ENCODE results near the gene LRRC10B.

The LRRC10B gene

GRCh38 chr11:61540528-61540927 lies 32.0 kb downstream of the LRRC10B start:
- DNase-seq: no peak
- in situ Hi-C loops (cut with MboI; ENCODE audit: low pct_unique_long_range_greater_than_20kb, low sequenced_read_pairs): no loop called here

GRCh38 chr11:61541598-61541997 lies 33.0 kb downstream of the LRRC10B start:
- in situ Hi-C loops (cut with MboI; ENCODE audit: low pct_unique_long_range_greater_than_20kb, low sequenced_read_pairs): no loop called here
- peak; percentile 55 for DNase-seq

DNA sequence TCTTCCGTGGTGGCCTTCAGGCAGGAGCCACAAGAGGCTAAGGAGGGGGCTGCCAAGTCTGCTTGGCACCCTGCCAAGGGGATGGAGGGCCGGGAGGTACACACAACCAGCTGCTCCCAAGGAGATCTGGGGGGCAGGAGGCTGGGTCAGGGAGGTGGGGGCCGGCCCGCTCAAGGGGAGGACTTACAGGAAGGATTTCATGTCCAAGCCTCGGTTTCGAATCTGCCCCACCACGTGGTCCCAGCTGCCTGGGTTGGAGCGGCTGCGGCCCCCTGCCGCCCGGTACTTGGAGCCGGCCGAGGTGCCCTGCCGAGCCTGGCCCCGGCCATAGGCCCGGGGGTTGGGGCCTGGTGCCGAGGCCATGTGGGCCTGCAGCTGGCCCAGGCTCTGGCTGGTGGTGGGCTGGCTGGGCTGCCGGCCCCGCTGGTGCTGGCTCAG lies 33.5 kb downstream of the LRRC10B start:
- no peak for DNase-seq
- in situ Hi-C loops (cut with MboI; ENCODE audit: low pct_unique_long_range_greater_than_20kb, low sequenced_read_pairs): no loop called here

DNA sequence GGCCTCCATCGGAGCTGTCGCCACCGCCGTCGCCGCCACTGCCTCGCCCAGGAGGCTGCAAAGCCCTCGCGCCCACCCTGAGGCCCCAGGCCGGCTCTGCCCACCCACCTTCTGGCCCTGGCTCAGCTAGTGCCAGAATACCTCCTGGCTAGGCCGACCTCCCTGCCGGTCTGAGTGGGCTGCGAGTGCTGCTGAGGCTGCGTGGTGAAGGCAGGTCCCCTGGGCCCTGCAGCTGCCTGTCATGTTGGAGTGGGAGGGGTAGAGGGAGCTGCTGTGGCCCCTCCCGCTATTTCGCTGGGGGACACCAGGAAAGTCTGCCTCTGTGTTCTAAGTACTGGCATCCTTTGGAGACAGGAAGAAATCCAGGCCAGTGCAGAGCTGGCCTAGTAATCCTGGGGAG lies 34.2 kb downstream of the LRRC10B start:
- no peak for DNase-seq

DNA sequence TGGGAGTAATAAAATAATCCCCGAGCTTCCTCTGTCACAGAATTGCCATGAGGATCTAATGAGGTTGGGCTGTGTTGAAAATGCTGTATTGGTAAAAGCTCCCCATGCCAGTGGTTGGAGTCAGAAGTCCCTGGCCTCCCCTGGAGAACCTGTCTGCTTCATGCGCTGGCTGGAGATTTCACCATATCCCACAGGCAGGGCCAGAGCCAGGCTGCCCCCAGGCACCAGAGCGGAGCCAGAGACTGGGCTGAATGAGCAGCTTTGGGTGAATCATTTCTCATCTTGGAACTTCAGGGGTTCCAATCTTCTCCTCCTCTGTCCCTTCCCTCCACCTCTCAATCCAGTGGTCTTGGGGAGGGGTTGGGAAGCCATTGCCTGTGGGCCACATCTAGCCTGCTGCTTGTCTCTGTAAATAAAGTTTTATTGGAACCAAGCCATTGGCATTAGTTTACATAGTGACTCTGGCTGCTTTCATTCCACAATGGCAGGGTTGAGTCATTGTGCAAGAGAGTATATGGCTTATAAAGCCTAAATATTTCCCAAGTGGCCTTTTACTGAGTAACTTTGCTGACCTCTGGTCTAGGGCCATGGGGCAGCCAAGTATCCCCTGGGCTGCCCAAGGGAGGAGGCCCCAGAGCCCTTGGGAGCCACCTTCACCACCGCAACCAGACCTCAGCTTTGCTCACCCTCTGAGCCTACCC lies 35.2 kb downstream of the LRRC10B start:
- in situ Hi-C loops (cut with MboI; ENCODE audit: low pct_unique_long_range_greater_than_20kb, low sequenced_read_pairs): no loop called here
- DNase-seq: no peak

More for the DNA sequence above, 34.2 kb downstream of the LRRC10B start:
- in situ Hi-C loops (cut with MboI; ENCODE audit: low pct_unique_long_range_greater_than_20kb, low sequenced_read_pairs): no loop called here

DNA sequence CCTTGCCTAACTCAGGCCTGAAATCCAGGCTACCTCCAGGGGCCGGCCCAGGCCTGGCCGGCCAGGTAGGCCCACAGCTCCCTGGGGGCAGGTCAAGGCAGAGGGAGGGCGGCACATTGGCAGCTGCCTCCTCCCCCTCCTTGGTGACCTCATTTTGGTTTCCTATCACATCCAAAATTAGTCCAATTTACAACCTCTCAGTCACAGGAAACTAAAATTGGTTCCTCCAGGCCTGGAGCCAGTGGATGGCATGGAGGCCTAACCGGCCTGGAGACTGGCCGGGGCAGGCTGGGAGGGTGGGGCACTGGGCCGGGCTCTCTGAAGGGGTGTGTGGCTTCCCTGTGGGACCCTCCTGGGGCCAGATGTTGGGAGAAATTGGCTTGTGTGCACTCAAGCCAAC lies 35.9 kb downstream of the LRRC10B start:
- in situ Hi-C loops (cut with MboI; ENCODE audit: low pct_unique_long_range_greater_than_20kb, low sequenced_read_pairs): no loop called here
- DNase-seq: no peak

GRCh38 chr11:61545341-61545740 lies 36.8 kb downstream of the LRRC10B start:
- no peak for DNase-seq
- in situ Hi-C loops (cut with MboI; ENCODE audit: low pct_unique_long_range_greater_than_20kb, low sequenced_read_pairs): no loop called here

- DNase-seq: no peak
Observed at GRCh38 chr11:61545921-61546320, 37.4 kb downstream of the LRRC10B start.

DNA sequence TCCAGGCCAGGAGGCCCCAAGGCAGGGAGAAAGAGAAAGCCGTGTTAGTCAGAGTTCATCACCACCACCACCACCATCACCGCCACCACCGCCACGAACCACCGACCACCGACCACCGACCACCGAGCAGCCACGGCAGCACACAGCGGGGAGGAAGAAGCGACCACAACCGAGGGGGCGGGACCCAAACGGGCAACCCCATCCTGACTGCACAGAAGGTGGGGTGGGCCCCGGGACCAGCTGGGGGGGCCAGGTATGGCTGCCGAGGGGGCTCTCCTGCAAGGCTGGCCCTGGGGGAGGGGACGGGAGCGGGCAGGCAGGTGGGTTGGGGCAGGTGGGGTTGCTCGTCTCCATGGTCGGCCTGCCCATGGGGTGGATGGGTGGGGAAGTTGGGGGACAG lies 38.1 kb downstream of the LRRC10B start:
- DNase-seq: no peak
- in situ Hi-C loops (cut with MboI; ENCODE audit: low pct_unique_long_range_greater_than_20kb, low sequenced_read_pairs): no loop called here

More at GRCh38 chr11:61545921-61546320, 37.4 kb downstream of the LRRC10B start:
- in situ Hi-C loops (cut with MboI; ENCODE audit: low pct_unique_long_range_greater_than_20kb, low sequenced_read_pairs): no loop called here

GRCh38 chr11:61547246-61547645 lies 38.7 kb downstream of the LRRC10B start:
- in situ Hi-C loops (cut with MboI; ENCODE audit: low pct_unique_long_range_greater_than_20kb, low sequenced_read_pairs): no loop called here
- DNase-seq: no peak

- in situ Hi-C loops (cut with MboI; ENCODE audit: low pct_unique_long_range_greater_than_20kb, low sequenced_read_pairs): no loop called here
- DNase-seq: no peak
Observed at GRCh38 chr11:61549177-61549576, 40.6 kb downstream of the LRRC10B start.

- in situ Hi-C loops (cut with MboI; ENCODE audit: low pct_unique_long_range_greater_than_20kb, low sequenced_read_pairs): no loop called here
- no peak for DNase-seq
Observed at GRCh38 chr11:61549662-61550568, 41.4 kb downstream of the LRRC10B start.

- DNase-seq: no peak
- in situ Hi-C loops (cut with MboI; ENCODE audit: low pct_unique_long_range_greater_than_20kb, low sequenced_read_pairs): no loop called here
Observed at GRCh38 chr11:61550665-61551227, 42.2 kb downstream of the LRRC10B start.

DNA sequence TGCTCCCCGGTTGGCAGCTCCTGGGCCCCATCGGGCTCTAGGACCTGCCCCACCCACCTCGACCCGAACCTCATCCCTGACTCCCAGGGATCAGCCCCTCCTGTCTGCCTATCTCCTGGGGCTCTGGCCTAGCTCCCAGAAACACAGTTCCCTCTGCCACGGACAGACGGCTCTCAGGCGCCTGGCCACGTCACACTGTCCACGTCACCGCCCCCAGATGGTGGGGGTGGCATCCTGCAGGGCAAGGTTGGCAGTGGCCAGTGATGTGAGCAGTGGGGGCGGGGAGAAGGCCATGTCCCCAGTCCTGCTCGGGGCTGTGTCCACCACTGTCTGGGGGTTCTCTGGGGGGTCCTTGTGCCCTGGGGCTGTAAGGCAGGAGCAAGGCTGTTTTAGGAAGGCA lies 43.1 kb downstream of the LRRC10B start:
- in situ Hi-C loops (cut with MboI; ENCODE audit: low pct_unique_long_range_greater_than_20kb, low sequenced_read_pairs): no loop called here
- DNase-seq: no peak

DNA sequence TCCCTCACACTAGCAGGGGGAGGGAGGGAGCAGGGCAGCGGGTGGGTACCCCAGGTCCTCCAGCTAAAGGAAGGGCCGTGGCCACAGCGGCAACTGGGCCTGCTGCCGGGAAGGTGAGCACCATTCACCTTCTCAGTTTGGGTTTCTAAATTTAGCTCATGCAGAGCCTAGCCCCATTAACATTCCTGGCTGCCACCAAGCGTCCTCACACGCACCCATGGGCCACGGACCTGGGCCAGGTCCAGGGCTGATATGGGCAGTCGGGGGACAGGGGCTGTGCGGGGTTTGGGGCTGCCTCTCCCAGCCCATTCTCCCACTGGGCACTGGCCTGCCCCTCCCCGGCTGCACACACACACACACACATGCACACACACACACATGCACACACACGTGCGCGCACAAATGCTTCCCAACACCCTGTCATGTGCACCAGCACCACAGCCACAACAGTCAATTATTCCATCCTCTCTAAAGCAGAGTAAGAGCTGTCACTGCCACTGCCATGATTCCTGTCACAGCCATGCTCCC lies 43.6 kb downstream of the LRRC10B start:
- in situ Hi-C loops (cut with MboI; ENCODE audit: low pct_unique_long_range_greater_than_20kb, low sequenced_read_pairs): no loop called here
- no peak for DNase-seq

DNA sequence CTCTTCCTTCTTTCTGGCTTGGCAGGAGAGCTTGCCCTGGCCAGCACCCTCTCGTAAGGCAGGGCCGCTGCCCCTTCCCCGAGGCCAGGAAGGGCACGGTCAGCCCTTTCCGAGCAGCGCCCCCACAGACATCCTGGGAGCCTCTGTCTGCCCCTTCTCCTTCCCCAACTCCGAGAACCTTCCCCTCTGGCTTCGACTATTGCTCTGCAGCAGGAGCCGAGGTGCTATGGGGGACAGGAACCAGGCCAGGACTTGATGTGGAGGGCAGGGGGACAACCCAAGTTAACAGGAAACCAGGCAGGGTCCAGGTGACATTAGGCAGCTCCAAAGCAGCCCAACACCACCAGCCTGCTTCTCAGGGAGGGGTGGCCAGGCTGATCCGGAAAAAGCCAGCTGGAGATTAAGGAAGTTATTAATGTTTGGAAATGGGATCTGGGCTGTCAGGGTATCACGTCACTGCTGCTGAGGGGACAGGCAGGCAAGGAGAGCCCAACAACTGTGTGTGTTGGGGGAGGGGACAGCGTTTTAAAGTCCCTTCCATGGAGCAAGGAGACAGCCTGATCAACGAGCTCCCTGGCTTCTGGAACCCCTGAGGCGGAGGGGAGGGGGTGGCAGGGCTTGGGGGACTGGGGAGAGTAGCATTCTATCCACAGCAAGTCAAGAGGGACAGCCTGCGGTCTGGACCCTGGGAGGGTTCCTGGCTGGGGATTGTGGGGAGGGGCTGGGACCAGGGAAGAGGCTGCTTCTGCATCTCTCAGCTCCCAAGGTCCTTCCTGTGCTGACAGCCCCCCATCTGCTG lies 45.0 kb downstream of the LRRC10B start:
- no peak for DNase-seq
- in situ Hi-C loops (cut with MboI; ENCODE audit: low pct_unique_long_range_greater_than_20kb, low sequenced_read_pairs): no loop called here

- in situ Hi-C loops (cut with MboI; ENCODE audit: low pct_unique_long_range_greater_than_20kb, low sequenced_read_pairs): no loop called here
- no peak for DNase-seq
Observed at GRCh38 chr11:61554172-61554988, 45.8 kb downstream of the LRRC10B start.

All from KBM-7 (cell line).